ENCODE data around the gene MRPS35. TPM values are rescaled to one million over a fixed set of nuclear protein-coding genes. Genes with fewer than 3 reads are reported as not detected.

MRPS35 gene
- total RNA-seq, 4 donors from 2014 or later: 27.5 to 50.7 (median 36.8) TPM

- TF ChIP-seq CTCF (IDR thresholded peaks at IDR 0.05; ENCODE audit: low read depth): no peak
Observed at GRCh38 chr12:27787559-27787958, 76.9 kb downstream of the MRPS35 start.

- no peak for TF ChIP-seq CTCF (IDR thresholded peaks at IDR 0.05; ENCODE audit: low read depth)
Observed at GRCh38 chr12:27790179-27790578, 79.5 kb downstream of the MRPS35 start.

GRCh38 chr12:27794818-27795584 lies 84.4 kb downstream of the MRPS35 start:
- TF ChIP-seq CTCF (IDR thresholded peaks at IDR 0.05; ENCODE audit: low read depth): no peak

- TF ChIP-seq CTCF (IDR thresholded peaks at IDR 0.05; ENCODE audit: low read depth): no peak
Observed at GRCh38 chr12:27796128-27796527, 85.5 kb downstream of the MRPS35 start.

GRCh38 chr12:27797301-27798025 lies 86.8 kb downstream of the MRPS35 start:
- no peak for TF ChIP-seq CTCF (IDR thresholded peaks at IDR 0.05; ENCODE audit: low read depth)

- TF ChIP-seq CTCF (IDR thresholded peaks at IDR 0.05; ENCODE audit: low read depth): no peak
Observed at GRCh38 chr12:27800819-27801218, 90.2 kb downstream of the MRPS35 start.

- TF ChIP-seq CTCF (IDR thresholded peaks at IDR 0.05; ENCODE audit: low read depth): no peak
Observed at GRCh38 chr12:27801630-27802029, 91.0 kb downstream of the MRPS35 start.
